PC-3 (cell line): Measurements from ENCODE around the gene CBFA2T3. TPM values are rescaled to one million over a fixed set of nuclear protein-coding genes. Genes with fewer than 3 reads are reported as not detected.

Experiments
- ATAC-seq: fragments of 200-7000 bp; cut with Tn5 transposase; 2 replicates; pipeline ENCODE4 v1.9.1; 2020; ENCODE audit warnings: mild to moderate bottlenecking, moderate library complexity
- BruUV-seq: library from RNA; stranded (reverse); fragments of 400-500 nt; replicated peaks from 2 replicates; lab custom pipeline; 2021; lab: Mats Ljungman, UMichigan
- CTCF ChIA-PET: fragments of 300-600 bp; sonication (Branson Sonifier 250); formaldehyde crosslinking; loops from one replicate; lab custom pipeline; 2022; ENCODE audit warnings: antibody characterized with exemption; lab: Charles Lee
- POLR2A ChIA-PET: fragments of 300-600 bp; sonication (Branson Sonifier 250); formaldehyde crosslinking; loops from one replicate; lab custom pipeline; 2022; ENCODE audit warnings: antibody characterized with exemption; ENCODE audit not compliant: unreplicated experiment; lab: Charles Lee
- DNase-seq: peaks from one replicate; pipeline ENCODE4 v3.0.0-alpha.2; 2015
- H2AFZ ChIP-seq: fragments of 300-600 bp; sonication (generic); 2 replicates; pipeline ENCODE4 v1.6.0; 2016; ENCODE audit warnings: antibody characterized with exemption, low read length
- H3F3A ChIP-seq: fragments of 300-600 bp; sonication (generic); one replicate; pipeline ENCODE4 v1.6.0; 2017; ENCODE audit warnings: antibody characterized with exemption, low read length, control low read depth, mild to moderate bottlenecking; ENCODE audit not compliant: unreplicated experiment
- H3K27ac ChIP-seq: fragments of 300-600 bp; sonication (generic); 2 replicates; pipeline ENCODE4 v1.5.1; 2016; ENCODE audit warnings: mild to moderate bottlenecking, low read length
- H3K27me3 ChIP-seq: fragments of 300-600 bp; sonication (generic); 2 replicates; pipeline ENCODE4 v1.6.1; 2016; ENCODE audit warnings: low read length, mixed read lengths
- H3K36me3 ChIP-seq: fragments of 300-600 bp; sonication (generic); 2 replicates; pipeline ENCODE4 v1.6.1; 2016; ENCODE audit warnings: low read depth, mixed run types, low read length, mixed read lengths
- H3K4me1 ChIP-seq: fragments of 300-600 bp; sonication (generic); 2 replicates; pipeline ENCODE4 v1.5.1; 2016; ENCODE audit warnings: low read length; ENCODE audit not compliant: insufficient read depth
- H3K4me2 ChIP-seq: fragments of 300-600 bp; sonication (generic); 2 replicates; pipeline ENCODE4 v1.6.0; 2016; ENCODE audit warnings: low read length
- H3K4me3 ChIP-seq: fragments of 300-600 bp; sonication (generic); 2 replicates; pipeline ENCODE4 v1.5.1; 2016; ENCODE audit warnings: mild to moderate bottlenecking, low read length, mixed read lengths
- H3K79me2 ChIP-seq: fragments of 300-600 bp; sonication (generic); 2 replicates; pipeline ENCODE4 v1.6.1; 2017; ENCODE audit warnings: low read length, mixed read lengths
- H3K9ac ChIP-seq: fragments of 300-600 bp; sonication (generic); 2 replicates; pipeline ENCODE4 v1.6.0; 2016; ENCODE audit warnings: mild to moderate bottlenecking, low read length
- H3K9me2 ChIP-seq: fragments of 300-600 bp; sonication (generic); replicated peaks from 2 replicates; pipeline ENCODE4 v1.6.1; 2016; ENCODE audit warnings: mixed run types, low read length, mixed read lengths
- H3K9me3 ChIP-seq: fragments of 300-600 bp; sonication (generic); 2 replicates; pipeline ENCODE4 v1.6.1; 2016; ENCODE audit warnings: low read length, mixed read lengths
- H4K20me1 ChIP-seq: fragments of 300-600 bp; sonication (generic); 2 replicates; pipeline ENCODE4 v1.6.1; 2016; ENCODE audit warnings: low read length, mixed read lengths
- CTCF ChIP-seq: fragments of 300-600 bp; sonication (generic); conservative IDR thresholded peaks from 2 replicates; pipeline ENCODE4 v1.5.1; 2017; ENCODE audit warnings: antibody characterized with exemption, low read depth, mild to moderate bottlenecking, low read length
- EZH2 ChIP-seq: fragments of 300-600 bp; sonication (generic); IDR thresholded peaks from one replicate; pipeline ENCODE4 v1.6.1; 2017; ENCODE audit warnings: antibody characterized with exemption, mild to moderate bottlenecking, low read length; ENCODE audit not compliant: unreplicated experiment
- EZH2phosphoT487 ChIP-seq: fragments of 300-600 bp; sonication (generic); IDR thresholded peaks from 2 replicates; pipeline ENCODE4 v1.6.1; 2018; ENCODE audit warnings: mild to moderate bottlenecking, antibody characterized with exemption, low read length, borderline replicate concordance
- intact Hi-C: fragments of 100-400 bp; cut with micrococcal nuclease; formaldehyde crosslinking; loops from 2 replicates; pipeline ENCODE4 v1.9.0; 2023
- total RNA-seq: library from RNA; depleted of rRNA; stranded (reverse); fragments of >200 nt; gene quantifications from 2 replicates; pipeline ENCODE4 v1.2.3, GENCODE V29; 2014

The CBFA2T3 gene
- total RNA-seq, 1 experiment from 2014 or later, result not detected

DNA sequence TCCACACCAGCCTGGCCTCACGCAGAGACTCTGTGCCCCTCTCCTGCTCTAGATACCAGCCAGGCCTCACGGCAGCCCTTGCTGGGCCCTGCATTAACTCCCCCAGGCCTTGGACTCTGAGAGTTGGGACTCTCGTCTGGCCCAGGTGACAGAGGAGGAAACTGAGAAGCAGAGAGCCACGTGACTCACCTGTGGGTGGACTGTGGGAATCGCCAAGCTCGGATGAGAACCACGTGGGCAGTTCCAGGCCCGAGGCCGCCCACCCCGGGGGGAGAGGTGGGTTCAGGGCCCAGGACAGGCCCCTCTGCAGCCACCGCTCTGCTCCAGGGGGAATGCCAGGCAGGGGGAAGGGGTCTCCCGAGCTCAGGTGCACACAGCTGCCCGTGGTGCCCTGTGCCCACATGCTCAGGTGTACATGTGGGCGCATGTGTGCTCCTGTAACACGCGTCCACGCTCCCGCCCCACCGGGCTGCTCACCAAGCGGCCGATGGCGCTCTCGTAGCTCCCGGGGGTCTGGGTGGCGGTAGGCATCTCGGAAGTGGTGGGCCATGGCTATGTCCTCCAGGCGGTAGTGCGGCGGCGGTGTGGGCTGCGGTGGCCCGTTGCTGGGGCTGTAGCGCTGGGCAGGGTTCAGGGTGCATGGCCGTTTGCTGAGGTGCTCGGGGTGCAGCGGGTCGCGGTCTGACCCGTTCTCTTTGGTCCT is 92.3 kb downstream of the CBFA2T3 start:
- no peaks in the 10 kb centered on the region for H3K36me3 ChIP-seq

GRCh38 chr16:88883946-88884345 is 93.1 kb downstream of the CBFA2T3 start:
- Histone ChIP-seq H3K4me3 (no peak overlapping the region), H3K4me1 (peaks cover 6% of the 10 kb centered on the region; the same call in 1 of the 2 replicates), H2AFZ (no peak overlapping the region), H4K20me1 (no peaks in the 10 kb centered on the region), H3K4me2 (no peak overlapping the region), H3K9ac (no peak overlapping the region), H3K36me3 (no peaks in the 10 kb centered on the region), H3K9me2 (no peaks in the 10 kb centered on the region), H3K79me2 (no peaks in the 10 kb centered on the region), H3K27ac (no peak overlapping the region), H3K27me3 (no peaks in the 10 kb centered on the region), H3K9me3 (no peaks in the 10 kb centered on the region), H3F3A (no peaks in the 10 kb centered on the region)
- ATAC-seq, result no peak
- POLR2A ChIA-PET, result no interaction called here
- DNase-seq, result no peak
- no TSS peak for BruUV-seq
- TF ChIP-seq EZH2 (no peak), CTCF (no peak), EZH2phosphoT487 (no peak)
- CTCF ChIA-PET, result no interaction called here
- intact Hi-C loops, result no loop called here

More for the DNA sequence above, 92.3 kb downstream of the CBFA2T3 start:
- Histone ChIP-seq H3F3A (no peaks in the 10 kb centered on the region), H3K9me2 (no peaks in the 10 kb centered on the region), H3K9ac (no peak overlapping the region), H3K4me2 (no peak overlapping the region), H2AFZ (no peak overlapping the region), H4K20me1 (no peaks in the 10 kb centered on the region), H3K79me2 (no peaks in the 10 kb centered on the region), H3K9me3 (no peaks in the 10 kb centered on the region), H3K27ac (no peak overlapping the region), H3K4me1 (peaks cover 6% of the 10 kb centered on the region; the same call in 1 of the 2 replicates), H3K4me3 (no peak overlapping the region), H3K27me3 (no peaks in the 10 kb centered on the region)
- ATAC-seq, result no peak
- DNase-seq, result no peak
- intact Hi-C loops, result no loop called here
- CTCF ChIA-PET, result no interaction called here
- POLR2A ChIA-PET, result no interaction called here
- TF ChIP-seq EZH2, result no peak
- no peak for TF ChIP-seq EZH2phosphoT487
- no TSS peak for BruUV-seq

DNA sequence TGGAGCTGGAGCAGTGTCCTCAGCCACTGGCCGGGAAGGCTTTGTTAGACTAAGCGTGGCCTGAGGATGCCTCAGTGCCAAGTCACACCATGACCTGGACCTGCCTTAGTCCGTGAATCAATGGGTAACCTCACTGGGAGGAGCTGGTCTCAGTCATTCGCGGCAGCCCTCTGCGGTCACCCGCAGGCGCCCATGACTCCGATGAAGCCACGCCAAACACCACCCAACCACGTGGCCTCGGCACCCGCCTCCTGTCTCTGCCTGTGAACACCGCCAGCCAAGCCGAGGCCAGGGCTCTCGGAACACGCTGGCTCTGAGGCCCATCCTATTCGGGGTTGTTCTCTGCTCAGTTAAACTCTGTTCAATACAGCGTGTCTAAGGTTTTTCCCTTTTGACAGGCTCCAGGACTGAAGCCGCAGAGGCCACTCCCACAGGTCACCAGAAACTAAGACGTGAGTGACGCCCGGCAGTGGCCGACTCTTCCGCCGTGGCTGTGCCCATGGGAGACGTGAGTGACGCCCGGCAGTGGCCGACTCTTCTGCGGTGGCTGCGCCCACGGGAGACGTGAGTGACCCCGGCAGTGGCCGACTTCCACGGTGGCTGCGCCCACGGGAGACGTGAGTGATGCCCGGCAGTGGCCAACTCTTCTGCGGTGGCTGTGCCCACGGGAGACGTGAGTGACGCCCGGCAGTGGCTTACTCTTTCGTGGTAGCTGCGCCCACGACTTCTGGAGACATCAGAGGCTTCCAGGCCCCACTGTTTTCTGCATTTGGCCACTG is 93.7 kb downstream of the CBFA2T3 start:
- Histone ChIP-seq H3K27ac (no peak overlapping the region), H2AFZ (no peak overlapping the region), H3K9ac (no peak overlapping the region), H3F3A (no peaks in the 10 kb centered on the region), H3K79me2 (no peaks in the 10 kb centered on the region), H3K4me2 (0 out of 2 replicates have a peak overlapping the region, but pooled peaks have one; percentile 6), H3K9me2 (no peaks in the 10 kb centered on the region), H3K27me3 (no peaks in the 10 kb centered on the region), H3K36me3 (no peaks in the 10 kb centered on the region), H3K4me3 (no peak overlapping the region), H4K20me1 (no peaks in the 10 kb centered on the region), H3K4me1 (peaks cover 6% of the 10 kb centered on the region; the same call in 1 of the 2 replicates), H3K9me3 (no peaks in the 10 kb centered on the region)
- no peak for TF ChIP-seq EZH2phosphoT487
- no peak for TF ChIP-seq CTCF
- TF ChIP-seq EZH2, result no peak
- ChIA-PET POLR2A (no interaction called here), CTCF (interaction anchor here (0.8 kb wide), 1 partner anchor 43 kb away, joined by 3 read pairs; no protein-coding TSS in a partner anchor)
- intact Hi-C loops, result no loop called here
- ATAC-seq (peak; percentile 56), DNase-seq (peak; percentile 39)
- no TSS peak for BruUV-seq
